IMR-90 (cell line): ENCODE measurements around the gene KRT35.

Source experiments
- CEBPB ChIP-seq: IDR thresholded peaks from 2 replicates; pipeline ENCODE4 v1.6.1; 2012; ENCODE audit warnings: low read depth, low read length, improper control_type of control experiment
- CHD1 ChIP-seq: IDR thresholded peaks from 2 replicates; pipeline ENCODE4 v1.6.1; 2012; ENCODE audit warnings: low read depth, low read length, improper control_type of control experiment
- CTCF ChIP-seq: conservative IDR thresholded peaks from 2 replicates; pipeline ENCODE4 v1.5.1; 2012; ENCODE audit warnings: mild to moderate bottlenecking, low read depth, low read length, improper control_type of control experiment
- ELK1 ChIP-seq: fragments of 150-350 bp; IDR thresholded peaks from 2 replicates; pipeline ENCODE4 v1.6.1; 2016; ENCODE audit warnings: low read depth, mild to moderate bottlenecking, low read length, moderate library complexity, borderline replicate concordance
- FOS ChIP-seq: fragments of 150-350 bp; IDR thresholded peaks from 2 replicates; pipeline ENCODE4 v1.6.1; 2016; ENCODE audit warnings: low read depth, low read length
- MAZ ChIP-seq: IDR thresholded peaks from 2 replicates; pipeline ENCODE4 v1.6.1; 2012; ENCODE audit warnings: low read depth, mild to moderate bottlenecking, low read length, improper control_type of control experiment, moderate library complexity, borderline replicate concordance
- MXI1 ChIP-seq: IDR thresholded peaks from 2 replicates; pipeline ENCODE4 v1.6.1; 2012; ENCODE audit warnings: low read depth, mild to moderate bottlenecking, low read length, moderate library complexity, borderline replicate concordance
- NFE2L2 ChIP-seq: fragments of 150-350 bp; IDR thresholded peaks from 2 replicates; pipeline ENCODE4 v1.6.1; 2016; ENCODE audit warnings: low read depth, mild to moderate bottlenecking, low read length
- POLR2A ChIP-seq: IDR thresholded peaks from 2 replicates; pipeline ENCODE4 v1.6.1; 2012; ENCODE audit warnings: mild to moderate bottlenecking, low read depth, low read length
- RAD21 ChIP-seq: IDR thresholded peaks from 2 replicates; pipeline ENCODE4 v1.6.1; 2012; ENCODE audit warnings: low read length, improper control_type of control experiment
- SMC3 ChIP-seq: fragments of 150-350 bp; IDR thresholded peaks from 2 replicates; pipeline ENCODE4 v1.6.1; 2016; ENCODE audit warnings: low read depth, mild to moderate bottlenecking, antibody characterized with exemption, low read length, moderate library complexity
- USF2 ChIP-seq: fragments of 150-350 bp; IDR thresholded peaks from 2 replicates; pipeline ENCODE4 v1.6.1; 2017; ENCODE audit warnings: mild to moderate bottlenecking, antibody characterized with exemption, low read length, low read depth

GRCh38 chr17:41518031-41518430, 37.1 kb upstream of the KRT35 start:
- TF ChIP-seq CTCF (no peak), CEBPB (no peak), MAZ (no peak), POLR2A (no peak), FOS (no peak), CHD1 (no peak), RAD21 (no peak), NFE2L2 (no peak), USF2 (no peak), SMC3 (no peak), MXI1 (no peak), ELK1 (no peak)
